GM19351 (cell line): ENCODE data around the gene IRF8.

Source experiments
- ATAC-seq: cut with Tn5 transposase; IDR thresholded peaks from one replicate; pipeline ENCODE4 v1.9.1; 2021; ENCODE audit warnings: mild to moderate bottlenecking, moderate library complexity; ENCODE audit not compliant: unreplicated experiment

Gene IRF8

GRCh38 chr16:85954927-85955519 is 56.1 kb downstream of the IRF8 start:
- no peak for ATAC-seq

DNA sequence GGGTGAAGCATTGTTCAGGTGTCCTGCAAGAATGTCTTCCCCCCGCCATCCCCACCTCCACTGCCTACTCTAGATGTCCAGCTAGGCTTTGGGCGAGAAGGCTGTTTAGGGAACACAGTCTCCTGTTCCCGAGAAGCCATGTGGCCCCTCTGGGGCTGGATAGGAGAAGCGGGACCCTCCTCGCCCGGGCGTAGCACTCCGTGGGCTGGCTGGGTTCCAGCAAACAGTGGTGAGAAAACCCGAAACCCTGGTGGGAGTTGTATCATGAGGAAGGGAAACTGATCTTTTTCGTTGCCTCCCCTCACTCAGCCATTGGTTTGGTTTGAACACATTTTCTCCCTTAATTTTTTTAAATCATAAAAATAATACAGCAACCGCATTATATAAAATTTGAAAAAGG is 56.6 kb downstream of the IRF8 start:
- no peak for ATAC-seq

- ATAC-seq, result no peak
Observed at GRCh38 chr16:85956426-85956825, 57.5 kb downstream of the IRF8 start.

DNA sequence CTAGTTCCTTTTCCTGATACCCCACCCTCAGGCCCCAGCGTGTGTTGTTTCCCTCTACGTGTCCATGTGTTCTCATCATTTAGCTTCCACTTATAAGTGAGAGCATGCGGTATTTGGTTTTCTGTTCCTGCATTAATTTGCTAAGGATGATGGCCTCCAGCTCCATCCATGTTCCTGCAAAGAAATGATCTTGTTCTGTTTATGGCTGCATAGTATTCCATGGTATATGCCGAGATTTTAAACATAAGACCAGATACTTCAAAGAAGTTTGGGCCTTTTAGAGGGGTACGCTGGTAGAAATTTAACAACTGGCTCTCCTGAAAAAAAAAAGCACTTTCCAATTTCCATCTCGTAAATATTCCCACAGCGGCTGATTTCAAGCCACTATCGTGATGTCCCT is 59.8 kb downstream of the IRF8 start:
- no peak for ATAC-seq

GRCh38 chr16:85959686-85960085 is 60.7 kb downstream of the IRF8 start:
- no peak for ATAC-seq

DNA sequence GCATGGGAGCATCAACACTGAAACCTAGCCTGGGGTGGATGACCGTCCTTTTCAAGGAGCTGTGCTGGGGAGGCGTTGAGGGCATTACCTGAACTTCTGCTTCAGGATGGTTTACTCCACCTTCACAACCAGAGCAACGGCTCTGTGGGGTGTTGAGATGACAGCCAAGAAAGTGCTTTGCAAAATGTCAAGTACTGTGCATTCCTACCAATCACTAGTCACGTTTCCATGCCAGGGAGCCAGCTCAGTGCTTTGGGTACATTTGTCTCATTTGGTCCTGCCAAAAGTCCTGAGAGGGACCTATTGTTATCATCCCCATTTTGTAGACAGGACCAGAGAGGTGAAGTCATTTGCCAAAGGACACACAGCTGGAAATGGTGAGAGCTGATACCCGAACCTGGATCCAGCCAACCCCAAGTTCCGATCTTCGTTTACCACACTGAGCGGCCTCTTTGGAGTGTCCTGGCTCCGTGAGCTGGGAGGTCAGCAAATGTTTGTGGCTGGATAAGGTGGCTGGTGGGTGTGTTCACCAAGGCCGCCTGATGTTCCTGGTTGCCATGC is 61.6 kb downstream of the IRF8 start:
- ATAC-seq, result no peak

DNA sequence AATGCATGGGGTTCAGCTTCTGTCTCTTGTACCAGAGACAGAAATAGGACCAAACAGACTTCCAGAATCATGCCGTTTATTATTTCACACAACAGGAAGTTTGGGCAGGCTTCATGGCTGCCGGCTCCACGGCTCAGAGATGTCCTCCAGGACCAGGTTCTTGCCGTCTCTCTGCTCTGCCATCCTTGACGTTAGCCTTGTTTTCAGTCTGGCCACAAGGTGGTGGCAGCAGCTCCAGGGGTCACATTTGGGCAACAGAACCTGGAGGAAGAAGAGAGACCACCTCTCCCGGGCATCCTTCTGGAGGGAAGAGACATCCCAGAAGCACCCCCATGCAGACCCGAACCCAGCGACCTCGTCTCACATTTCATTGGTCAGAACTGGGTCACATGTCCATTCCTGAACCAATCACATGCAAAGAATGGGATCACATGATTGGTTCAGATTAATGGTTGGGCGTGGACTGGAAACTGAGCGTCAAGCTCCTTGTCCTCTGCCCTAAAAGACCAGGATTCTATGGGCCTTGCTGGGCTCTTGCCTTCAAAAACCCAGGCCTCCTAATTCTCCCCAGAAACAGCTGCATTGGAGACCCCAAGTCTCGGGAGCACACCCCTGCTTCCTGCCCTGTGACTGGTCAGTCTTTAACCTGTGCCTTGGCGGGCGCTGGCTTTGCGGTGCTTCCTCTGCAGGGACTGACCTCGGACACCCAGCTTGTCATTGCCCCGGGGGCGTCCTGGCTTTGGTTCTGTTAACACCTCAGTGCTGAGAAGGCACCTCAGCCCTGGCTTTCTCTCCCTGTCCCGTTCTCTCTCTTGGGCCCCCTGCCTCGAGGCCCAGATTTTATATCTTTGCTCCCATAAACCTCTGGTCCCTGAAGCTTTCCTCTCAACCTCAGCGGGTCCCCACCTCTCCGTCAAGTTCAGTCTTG is 63.3 kb downstream of the IRF8 start:
- ATAC-seq, result no peak

- ATAC-seq, result no peak
Observed at GRCh38 chr16:85963753-85964285, 64.9 kb downstream of the IRF8 start.

DNA sequence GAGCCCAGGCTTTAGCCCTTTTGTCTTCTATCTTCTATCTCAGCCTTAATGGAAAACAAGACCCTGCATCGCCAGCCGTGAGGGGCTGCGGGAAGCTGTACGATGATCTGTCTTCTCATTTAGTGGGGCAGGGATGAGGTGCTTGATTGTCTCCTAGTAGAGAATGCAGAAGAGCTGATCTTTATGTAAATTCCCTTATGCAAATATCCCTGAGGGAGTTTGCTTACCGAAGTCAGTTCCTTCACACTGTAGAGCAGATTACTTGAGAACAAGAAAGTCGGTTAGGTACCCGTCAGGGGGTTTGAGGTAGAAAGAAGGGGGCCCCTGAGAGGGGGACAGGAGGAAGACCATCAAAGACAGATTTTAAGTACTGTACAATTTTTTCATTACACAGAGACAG is 66.2 kb downstream of the IRF8 start:
- no peak for ATAC-seq

GRCh38 chr16:85967111-85967510 is 68.1 kb downstream of the IRF8 start:
- no peak for ATAC-seq

GRCh38 chr16:85968041-85968920 is 69.3 kb downstream of the IRF8 start:
- ATAC-seq, result no peak

GRCh38 chr16:85969159-85969558 is 70.2 kb downstream of the IRF8 start:
- no peak for ATAC-seq

DNA sequence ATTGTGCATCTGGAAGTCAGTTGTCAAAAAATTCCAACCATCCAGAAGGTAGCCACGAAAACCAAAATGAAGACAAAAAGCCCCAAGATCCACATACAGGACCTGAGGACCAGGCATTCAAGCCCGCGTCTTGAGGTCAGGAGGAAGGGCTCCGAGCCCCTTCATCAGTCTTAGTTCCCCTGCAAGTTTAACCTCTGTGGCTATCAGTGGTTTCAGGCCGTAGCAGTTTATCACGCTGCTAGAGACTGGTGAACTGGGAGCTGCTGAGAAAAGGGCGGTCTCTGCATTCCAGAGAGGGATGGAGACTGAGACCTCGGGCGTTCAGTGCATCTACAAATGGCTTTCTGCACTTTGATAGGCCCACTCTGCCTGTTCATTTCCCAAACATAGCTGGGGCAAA is 70.6 kb downstream of the IRF8 start:
- ATAC-seq, result no peak

DNA sequence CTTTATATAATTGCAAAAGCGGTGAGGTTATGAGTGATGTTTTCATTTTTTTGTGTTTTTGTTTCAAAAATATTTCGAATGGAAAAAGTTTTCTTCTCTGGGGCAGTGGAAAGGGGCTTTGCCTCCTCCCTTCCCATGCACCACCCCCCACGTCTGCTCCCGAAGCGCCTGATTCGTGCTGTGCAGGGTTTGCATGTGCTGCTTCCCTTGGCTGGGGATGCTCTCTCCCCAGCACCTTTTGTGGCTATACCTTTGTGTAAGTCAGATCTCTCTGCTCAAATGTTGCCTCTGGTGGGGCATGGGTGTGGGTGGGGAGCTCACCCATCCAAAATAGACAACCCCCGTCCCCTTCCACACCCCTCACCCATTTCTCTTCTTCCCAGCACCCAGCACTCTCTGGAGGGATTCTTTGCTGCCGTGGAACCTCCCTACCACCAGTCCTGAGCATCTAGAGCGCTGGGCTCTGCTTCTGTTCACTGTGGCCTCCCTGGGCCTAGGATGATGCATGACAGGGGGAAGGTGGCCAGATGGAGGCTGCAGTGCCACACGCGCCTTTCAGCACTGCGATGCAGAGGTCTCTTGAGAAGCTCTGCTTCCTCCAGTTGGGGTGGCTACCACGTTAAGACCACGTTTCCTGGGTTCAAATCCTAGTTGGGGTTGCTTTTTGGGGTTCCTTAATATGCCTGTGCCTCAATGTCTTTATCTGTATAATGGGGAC is 71.2 kb downstream of the IRF8 start:
- no peak for ATAC-seq

DNA sequence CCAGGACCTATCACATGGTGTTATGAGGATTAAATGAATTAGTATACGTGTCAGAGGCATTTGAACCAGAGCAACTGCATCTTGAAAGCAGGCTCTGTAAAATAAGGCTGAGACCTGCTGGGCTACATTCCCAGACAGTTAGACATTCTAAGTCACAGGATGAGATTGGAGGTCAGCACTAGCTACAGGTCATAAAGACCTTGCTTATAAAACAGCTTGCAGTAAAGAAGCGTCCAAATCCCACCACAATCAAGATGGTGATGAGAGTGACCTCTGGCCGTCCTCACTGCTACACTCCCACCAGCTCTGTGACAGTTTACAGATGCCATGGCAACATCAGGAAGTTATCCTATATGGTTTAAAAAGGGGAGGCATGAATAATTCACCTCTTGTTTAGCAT is 71.8 kb downstream of the IRF8 start:
- ATAC-seq, result no peak
